C4-2B (cell line): ENCODE measurements around the gene KIAA1586.

Experiments used
- ZFX ChIP-seq: fragments of 450-650 bp; IDR thresholded peaks from 2 replicates; pipeline ENCODE4 v1.6.1; 2017
- TF ChIP-seq, protein P1 (sequence below): fragments of 450-650 bp; conservative IDR thresholded peaks from 2 replicates; pipeline ENCODE4 v1.5.1; 2017; ENCODE audit warnings: mild to moderate bottlenecking

DNA sequence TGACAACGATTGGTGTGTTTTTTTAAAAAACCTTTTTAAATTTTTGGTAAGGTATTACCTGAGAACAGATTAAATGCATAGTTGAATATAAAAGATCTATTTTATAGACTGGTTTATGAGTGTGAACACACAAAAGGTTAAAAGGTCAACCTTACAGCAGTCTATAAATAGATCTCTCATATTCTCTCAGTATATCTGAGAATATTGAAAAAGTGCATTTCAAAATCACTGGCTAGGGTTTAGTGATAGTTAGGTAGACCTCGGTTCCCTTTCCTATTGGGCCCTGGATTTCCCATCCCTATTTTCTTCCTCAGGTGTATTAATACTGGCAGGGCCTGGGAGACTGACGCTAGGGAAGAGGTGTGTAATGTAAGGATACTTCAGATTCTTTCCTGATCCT is 42.8 kb downstream of the KIAA1586 start:
- TF ChIP-seq, protein P1, sequence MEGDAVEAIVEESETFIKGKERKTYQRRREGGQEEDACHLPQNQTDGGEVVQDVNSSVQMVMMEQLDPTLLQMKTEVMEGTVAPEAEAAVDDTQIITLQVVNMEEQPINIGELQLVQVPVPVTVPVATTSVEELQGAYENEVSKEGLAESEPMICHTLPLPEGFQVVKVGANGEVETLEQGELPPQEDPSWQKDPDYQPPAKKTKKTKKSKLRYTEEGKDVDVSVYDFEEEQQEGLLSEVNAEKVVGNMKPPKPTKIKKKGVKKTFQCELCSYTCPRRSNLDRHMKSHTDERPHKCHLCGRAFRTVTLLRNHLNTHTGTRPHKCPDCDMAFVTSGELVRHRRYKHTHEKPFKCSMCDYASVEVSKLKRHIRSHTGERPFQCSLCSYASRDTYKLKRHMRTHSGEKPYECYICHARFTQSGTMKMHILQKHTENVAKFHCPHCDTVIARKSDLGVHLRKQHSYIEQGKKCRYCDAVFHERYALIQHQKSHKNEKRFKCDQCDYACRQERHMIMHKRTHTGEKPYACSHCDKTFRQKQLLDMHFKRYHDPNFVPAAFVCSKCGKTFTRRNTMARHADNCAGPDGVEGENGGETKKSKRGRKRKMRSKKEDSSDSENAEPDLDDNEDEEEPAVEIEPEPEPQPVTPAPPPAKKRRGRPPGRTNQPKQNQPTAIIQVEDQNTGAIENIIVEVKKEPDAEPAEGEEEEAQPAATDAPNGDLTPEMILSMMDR = no peak
- no peak for TF ChIP-seq ZFX
